Measurements from ENCODE around the gene SECTM1. TPM values are rescaled to one million over a fixed set of nuclear protein-coding genes. Genes with fewer than 3 reads are reported as not detected.

SECTM1 gene
- total RNA-seq, 1 donor from 2014 or later, result 22.2 TPM

DNA sequence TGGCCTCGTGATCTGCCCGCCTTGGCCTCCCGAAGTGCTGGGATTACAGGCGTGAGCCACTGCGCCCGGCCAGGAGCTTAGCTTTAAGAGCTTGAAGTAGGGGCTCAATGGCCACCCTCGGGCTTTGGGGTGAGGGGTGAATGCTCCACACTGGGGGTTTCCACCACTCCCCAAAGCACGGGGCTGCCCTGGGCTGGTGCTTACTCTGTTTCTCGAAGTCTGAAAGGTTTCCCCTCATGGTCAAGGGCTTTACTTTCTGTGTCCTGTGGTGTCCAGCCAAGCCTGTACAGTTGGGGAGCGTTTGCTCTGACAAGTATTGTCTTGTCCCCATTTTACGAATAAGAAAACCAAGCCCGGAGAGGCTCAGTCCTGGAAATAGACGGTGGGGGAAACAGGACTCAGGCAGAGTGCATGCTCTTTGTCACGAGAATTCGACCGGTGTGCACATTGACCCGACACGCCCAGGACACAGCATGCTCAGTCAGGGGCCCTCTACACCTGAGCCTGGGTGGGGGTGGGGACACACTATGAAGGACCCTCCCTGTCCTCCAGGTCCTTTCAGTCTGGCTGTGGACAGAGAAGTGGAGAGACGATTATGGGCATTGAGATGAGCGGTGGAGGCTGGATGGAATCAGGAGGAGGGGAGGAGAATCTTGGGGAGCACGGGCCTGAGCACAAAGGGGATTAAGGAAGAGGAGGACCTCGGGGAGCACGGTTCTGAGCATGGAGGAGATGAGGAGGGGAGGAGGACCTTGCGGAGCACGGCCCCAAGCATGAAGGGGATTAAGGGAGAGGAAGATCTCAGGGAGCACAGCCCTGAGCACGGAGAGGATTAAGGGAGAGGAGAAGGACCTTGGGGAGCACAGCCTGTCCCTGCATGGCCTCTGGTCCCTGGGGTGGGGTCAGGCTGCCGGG is 23.7 kb downstream of the SECTM1 start:
- DNase-seq (ENCODE audit: low spot score) (no peak), ATAC-seq (no peak)
- intact Hi-C loops (cut with DNase I), result loop anchor here (10.0 kb wide), 1 partner anchor 265 kb away; no protein-coding TSS in a partner anchor

DNA sequence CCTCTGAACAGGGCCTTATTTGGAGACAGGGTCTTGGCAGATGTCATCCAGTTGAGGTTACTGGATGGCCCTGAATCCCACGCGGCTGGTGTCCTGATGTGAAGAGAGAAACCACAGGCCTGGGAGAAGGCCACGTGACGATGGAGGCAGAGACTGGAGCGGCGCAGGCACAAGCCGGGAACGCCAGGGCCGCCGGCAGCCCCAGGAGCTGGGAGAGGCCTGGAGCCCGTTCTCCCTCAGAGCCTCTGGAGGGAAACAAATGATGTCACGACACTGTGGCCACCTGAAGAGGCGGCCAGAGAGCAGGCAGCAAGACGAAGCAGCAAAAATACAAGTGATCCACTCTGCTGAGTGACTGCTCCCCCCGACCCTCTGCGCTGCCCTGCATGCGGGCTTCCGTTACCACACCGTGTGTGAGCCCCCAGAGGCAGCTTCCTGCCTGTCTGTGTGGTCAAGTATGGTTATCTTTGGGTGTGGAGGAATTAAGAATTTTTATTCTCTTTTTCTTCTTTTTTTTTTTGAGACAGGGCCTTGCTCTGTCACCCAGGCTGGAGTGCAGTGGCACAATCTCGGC is 27.8 kb downstream of the SECTM1 start:
- intact Hi-C loops (cut with DNase I), result no loop called here
- ATAC-seq (peak; percentile 25), DNase-seq (ENCODE audit: low spot score) (no peak)

DNA sequence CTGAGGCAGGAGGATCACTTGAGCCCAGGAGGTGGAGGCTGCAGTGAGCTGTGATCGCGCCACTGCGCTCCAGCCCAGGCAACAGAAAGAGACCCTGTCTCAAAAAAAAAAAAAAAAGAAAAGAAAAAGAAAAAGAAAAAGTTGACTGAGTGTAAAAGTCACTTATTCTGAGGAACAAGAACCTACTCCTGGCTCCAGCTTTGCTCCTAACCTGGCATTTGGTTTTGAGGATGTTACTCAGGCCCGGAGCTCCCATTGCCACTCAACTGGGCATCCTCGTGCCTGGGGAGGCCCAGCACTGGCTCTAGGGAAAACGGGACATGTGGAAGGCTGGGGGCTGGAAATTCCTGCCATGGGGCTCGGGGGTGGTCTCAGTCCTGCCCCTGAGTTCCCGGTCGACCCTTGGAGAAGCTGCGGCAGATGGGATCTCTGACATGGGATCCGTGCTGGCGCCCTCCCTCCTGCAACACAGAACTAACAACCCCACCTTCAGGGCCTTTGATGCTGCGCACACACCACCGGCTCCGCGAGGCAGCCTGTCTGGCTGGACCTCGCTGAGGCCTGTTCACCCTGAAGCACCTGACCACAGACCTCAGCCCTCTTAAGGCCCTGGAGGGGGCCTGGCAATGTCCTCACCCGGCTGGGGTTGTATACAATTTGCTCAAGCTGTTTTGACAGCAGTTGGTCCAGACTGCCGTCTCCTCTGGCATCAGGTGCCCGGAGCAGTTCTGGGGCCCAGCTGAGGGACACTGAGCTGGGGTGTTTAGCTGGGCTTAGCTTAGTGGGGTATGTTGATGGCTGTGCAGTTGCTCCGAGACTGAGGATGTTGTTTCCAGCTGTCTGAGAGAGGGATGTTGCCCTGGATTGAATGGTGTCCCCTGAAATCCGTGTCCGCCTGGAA is 28.5 kb downstream of the SECTM1 start:
- DNase-seq (ENCODE audit: low spot score) (no peak), ATAC-seq (no peak)

DNA sequence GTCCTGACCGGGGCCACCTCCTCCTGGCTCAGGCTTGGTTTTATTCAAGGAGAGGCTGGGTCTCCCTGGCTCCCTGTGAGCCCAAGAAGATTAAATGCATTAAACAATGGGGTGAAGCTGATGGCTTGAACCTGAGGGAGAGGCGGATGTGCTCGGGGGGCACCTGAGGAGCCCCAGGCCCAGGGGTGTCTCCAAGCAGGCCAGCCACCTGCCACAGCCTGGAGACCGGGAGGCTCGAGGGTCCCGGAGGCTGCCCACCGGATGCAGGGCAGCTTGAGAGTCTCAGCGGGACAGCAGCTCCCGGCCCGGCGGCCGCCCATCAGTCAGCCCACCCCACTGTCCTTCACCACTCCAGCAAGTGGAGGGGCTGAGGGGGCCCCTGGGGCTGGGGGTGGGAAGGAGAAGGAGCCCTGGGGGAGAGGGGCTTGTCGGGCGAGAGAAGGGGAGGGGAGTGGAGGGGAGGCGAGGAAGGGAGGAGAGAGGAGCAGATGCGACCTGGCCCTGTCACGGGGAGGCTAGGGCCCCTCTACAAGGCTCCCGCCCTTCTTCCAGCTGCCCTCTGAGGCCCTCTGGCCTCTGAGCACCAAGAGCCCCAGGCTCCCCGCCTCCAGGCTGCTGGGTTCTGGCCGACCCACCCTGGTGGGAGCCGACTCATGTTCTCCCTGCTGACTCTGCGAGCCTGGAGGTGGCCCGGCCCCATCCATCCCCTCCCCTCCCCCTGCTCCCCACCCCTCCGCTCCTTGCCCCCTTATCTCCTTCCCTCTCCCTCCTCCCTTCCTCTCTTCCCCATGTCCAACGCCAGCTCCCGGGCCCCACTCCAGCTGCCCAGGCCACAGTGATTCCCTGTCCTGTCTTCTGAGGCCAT is 29.4 kb downstream of the SECTM1 start:
- DNase-seq (ENCODE audit: low spot score) (no peak), ATAC-seq (no peak)

More for the DNA sequence above, 28.5 kb downstream of the SECTM1 start:
- intact Hi-C loops (cut with DNase I), result no loop called here

DNA sequence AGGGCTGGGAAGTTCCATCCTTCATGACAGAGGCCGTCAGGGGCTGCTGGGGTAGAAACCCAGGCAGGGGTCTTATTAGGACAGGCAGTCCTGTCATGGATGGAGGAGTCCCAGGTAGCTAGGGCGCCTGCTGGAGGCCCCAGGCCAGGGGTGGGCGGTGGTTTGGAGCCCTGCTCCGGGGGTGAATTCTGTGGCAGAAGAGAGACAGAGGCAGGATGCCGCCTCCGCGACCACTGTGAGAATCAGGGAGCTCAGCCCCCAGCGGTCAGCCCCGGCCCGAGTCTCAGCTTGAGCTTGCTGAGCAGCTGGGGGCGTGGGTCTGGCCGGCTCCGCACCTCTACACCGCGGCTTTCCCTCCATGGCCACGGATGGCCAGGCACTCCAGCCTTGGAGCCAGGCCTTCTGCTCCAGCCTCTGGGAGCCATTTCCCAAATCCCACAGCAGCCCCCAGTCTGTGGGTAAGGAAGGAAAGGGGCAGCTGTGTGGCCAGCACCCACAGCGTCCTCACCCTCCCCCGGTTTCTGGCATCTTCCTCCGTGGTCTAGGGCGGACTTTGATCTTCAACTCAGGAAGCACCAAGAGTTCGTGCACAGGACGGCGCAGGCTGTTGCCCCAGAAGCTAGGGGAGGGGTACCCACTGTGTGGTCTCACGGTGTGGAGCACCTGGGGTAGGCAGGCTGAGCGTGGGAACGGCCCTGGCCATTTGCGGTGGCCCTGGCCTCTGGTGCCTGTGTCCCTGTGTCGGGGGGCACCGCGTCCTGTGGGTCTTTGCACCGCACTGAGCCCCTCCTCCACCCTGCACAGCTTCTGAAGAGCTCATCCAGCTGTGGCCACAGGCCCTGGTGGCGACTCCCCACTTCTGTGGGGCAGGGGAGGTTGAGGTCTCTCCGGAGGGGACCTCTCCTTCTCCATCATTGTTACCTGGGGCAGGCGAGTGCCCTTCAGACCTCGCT is 30.3 kb downstream of the SECTM1 start:
- ATAC-seq (no peak), DNase-seq (ENCODE audit: low spot score) (no peak)
- intact Hi-C loops (cut with DNase I), result no loop called here

More for the DNA sequence above, 29.4 kb downstream of the SECTM1 start:
- intact Hi-C loops (cut with DNase I), result no loop called here

DNA sequence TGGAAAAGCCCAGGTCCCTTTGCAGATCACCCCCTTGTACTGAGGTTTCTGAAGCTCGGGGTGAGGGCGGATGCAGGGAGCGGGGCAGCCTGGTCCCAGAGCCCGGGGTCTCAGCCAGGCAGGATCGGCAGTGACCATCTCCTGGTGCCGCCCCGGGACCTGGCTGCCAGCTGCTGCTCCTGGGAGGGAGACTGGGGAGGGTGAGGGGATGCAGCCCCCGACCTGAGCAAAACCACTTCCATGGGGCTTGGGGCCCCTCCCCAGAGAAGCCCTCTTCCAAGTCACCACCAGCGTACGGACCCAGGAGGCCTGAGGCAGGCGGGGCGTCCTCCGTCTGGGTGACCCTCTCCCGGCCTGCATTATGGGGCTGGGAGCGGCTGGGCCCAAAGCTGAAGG is 31.0 kb downstream of the SECTM1 start:
- intact Hi-C loops (cut with DNase I), result no loop called here
- DNase-seq (ENCODE audit: low spot score), result no peak

DNA sequence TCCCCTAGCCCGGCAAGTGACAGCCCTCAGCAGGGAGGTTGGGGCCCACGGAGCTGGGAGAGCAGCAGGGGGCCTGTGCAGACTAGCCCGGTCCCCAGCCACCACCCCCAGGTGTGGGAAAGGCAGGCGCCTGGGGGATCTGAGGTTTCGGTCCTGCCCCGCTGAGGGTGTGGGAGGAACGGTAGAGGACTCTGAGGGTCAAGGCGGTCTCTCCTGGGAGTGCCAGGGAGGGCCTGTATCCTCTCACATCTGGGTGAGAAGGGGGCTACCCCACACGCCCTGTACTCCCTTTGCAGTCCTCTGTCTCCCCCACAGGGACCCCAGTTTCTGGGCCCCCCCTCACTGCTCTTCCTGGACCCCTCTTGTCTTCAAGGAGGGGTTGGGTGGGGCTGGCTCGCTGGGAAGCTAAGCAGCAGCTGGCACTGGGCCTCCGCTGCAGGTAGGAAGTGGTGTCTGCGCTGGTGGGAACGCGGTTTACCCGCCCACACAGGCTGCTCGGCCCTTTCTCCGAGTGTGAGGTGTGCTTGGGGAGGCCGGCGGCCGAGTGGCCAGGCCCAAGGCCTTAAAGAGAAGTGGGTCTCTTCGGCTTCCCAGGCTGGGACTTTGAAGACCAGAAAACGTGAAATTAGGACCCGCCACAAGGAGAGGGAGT is 31.5 kb downstream of the SECTM1 start:
- no peak for ATAC-seq
- no peak for DNase-seq (ENCODE audit: low spot score)
- intact Hi-C loops (cut with DNase I), result no loop called here

More for the DNA sequence above, 31.0 kb downstream of the SECTM1 start:
- no peak for ATAC-seq

DNA sequence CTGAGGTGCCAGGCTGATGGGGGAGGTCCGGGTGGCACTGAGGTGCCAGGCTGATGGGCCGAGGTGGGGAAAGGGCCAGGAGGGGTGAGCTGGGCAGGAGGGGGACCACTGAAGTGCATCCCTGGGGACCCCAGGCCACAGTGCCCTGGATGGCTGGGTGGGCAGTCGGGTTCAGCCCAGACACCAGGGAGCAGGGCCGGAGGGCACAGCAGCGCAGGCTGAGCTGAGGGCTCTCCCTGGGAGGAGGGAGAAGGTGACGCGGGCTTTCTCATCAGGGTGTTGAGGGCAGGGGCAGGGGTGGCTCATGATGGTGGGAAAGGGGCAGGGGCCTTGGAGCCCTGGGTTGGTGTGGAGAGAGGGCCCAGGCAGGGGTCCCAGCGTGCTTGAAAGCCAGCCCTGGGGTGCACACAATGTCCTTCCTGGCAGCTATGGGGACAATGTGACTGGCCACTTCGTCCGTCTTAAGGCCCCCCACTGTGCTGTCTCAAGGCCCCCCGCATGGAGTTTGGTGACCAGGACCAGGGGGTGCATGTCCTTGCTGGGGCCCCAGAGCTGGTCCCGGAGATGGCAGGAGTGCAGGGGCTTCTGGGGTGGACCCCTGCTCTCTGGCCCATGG is 32.2 kb downstream of the SECTM1 start:
- DNase-seq (ENCODE audit: low spot score) (no peak), ATAC-seq (no peak)
- intact Hi-C loops (cut with DNase I), result no loop called here

DNA sequence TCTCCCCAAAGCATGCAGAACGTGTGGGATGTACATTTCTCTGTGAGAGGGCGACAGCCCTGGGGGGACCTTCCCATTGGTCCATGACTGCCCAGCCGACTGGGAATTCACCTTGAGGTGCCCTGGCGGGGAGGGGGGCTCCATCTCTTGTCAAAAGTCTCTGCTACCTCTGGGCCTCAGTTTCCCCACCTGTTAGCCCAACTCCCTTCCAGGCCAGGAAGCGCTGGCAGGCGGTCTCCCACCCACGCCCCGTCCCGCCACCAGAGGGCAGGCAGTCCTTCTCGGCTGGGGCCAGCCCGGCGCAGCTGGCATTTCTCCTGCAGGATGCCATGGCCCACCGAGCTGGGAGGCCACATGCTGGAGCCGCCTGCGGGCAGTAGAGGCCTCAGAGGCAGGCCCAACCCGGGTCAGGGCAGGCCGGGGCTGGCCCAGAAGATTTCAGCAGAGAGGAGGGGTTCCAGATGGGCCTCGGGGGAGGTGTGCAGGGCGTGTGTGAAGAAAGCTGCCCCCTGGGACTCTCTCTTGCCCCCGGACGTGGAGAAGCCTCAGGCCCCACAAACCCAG is 32.8 kb downstream of the SECTM1 start:
- ATAC-seq (no peak), DNase-seq (ENCODE audit: low spot score) (peak; percentile 81)
- intact Hi-C loops (cut with DNase I), result no loop called here

DNA sequence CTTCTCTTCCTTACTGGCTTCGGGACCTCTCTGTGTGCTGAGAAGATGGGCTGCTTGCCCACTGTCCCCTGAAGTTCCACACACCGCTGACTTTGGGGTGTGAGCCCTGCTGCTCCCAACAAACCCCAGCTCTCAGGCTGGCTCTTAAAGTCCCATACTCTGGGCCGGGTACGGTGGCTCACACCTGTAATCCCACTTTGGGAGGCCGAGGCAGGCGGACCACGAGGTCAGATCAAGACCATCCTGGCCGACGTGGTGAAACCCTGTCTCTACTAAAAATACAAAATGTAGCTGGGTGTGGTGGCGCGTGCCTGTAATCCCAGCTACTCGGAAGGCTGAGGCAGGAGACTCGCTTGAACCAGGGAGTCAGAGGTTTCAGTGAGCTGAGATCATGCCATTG is 33.3 kb downstream of the SECTM1 start:
- intact Hi-C loops (cut with DNase I), result no loop called here
- DNase-seq (ENCODE audit: low spot score) (no peak), ATAC-seq (no peak)

DNA sequence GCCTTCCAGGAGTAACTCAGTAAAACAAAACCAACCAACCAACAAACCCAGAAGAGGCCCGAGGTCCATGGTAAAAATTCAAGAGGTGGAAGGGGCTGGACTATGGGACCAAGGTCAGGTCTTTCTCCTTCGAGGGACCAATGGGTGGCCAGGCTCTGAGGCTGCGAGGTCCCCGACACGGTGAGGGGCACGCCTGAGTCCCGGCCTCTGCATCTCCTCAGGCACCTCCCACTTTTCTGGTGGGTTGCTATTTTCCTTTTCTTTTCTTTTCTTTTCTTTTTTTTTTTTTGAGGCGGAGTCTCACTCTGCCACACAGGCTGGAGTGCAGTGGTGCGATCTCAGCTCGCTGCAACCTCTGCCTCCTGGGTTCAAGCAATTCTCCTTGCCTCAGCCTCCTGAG is 34.1 kb downstream of the SECTM1 start:
- DNase-seq (ENCODE audit: low spot score) (no peak), ATAC-seq (no peak)
- intact Hi-C loops (cut with DNase I), result no loop called here

DNA sequence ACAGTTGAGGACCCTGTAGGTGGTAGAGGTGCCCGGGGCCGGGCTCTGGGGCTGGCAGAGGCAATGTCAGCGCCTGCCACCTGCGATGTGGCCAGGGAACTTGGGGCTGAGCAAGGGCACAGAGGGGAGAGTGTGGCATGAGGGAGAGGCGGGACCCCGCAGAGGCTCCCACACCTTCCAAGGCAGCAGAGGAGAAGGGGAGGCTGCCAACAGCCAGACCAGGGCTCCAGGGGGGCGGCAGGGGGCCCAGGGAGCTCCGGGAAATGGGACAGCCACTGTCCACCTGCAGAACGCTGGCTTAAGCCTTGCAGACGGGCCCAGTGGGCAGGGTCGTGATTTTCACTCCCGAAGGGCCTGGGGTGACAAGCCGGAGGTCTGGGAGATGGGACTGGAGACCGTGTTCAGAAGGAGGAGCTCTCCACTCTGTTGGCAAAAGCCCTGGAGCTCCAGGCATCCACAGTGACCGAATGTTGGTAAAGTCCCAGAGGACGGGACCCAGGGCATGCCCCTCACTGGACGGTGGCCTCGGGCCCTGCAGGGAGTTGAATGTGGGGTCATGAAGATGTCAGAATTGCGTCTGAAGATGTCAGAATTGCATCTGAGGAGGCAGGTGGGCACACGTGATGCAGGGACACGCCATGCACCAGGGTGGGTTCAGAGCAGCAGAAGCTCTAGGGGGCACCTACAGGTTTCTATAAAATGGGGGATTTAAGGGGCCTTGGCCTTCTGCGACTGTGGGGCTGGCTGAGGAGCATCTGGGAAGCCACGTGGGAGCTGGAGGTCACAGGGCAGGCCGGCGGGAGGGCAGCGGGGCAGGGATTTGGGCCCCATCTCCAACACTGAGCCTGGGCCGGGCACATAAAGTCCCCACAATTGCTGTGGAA is 34.8 kb downstream of the SECTM1 start:
- DNase-seq (ENCODE audit: low spot score), result peak; percentile 68
- intact Hi-C loops (cut with DNase I), result no loop called here
- ATAC-seq, result no peak

DNA sequence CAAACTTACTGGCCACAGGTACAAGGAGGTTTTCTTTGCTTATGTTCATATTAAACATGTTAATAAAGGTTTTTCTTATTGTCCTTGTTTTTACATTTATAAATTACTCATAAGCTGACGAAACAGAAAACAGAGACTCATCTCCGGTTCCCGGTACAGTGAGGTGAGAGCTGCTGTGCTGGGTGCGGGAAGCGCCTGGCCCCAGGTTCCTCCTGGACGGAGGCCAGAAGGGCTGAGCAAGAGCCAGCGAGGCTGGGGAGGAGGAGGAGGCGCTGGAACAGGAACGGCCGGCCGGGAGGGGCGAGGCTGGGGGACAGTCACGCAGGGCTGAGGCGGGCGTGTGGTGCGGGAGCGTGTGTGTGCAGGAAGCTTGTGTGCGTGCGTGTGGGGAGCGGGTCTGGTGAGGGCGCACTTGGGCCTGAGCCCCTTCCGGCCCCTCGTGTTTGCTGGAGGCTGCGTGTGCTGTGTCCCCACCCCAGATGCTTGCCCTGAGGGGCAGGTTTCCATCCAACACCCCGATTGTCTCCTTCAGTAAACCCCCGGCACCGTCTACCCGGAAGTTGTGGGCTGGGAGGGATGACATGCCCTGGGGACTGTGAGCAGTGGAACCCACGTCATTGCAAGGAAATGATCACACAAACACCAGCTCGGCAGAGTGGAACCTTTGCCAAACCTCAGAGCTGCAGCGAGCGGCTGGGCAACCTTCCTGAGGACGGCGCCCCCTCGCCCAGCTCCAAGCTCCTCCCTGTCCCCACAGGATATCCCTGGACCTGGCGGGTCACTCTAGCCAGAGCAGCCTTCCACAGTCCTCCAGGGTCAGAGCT is 35.6 kb downstream of the SECTM1 start:
- peak; percentile 85 for ATAC-seq
- intact Hi-C loops (cut with DNase I), result no loop called here
- peak; percentile 91 for DNase-seq (ENCODE audit: low spot score)

DNA sequence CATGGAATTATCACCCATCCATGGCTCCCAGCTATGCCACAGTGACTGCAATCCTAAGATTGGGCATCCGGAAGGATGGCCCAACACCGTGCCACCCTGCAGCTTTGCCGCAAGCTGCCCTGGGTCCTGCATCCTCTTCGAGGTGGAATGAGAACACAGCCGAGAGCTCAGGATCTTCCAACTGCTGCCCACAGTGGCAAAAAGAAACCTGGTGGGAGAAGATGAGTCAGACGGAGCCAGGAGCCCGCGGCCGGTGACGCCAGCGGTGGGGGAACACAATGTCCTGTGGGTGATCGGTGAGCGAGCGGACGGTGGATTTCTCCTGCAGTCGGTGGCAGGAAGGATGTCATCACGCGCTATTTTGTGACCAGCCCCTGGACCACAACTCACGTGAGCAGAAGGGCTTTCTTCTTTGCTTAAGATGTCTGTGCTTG is 36.3 kb downstream of the SECTM1 start:
- intact Hi-C loops (cut with DNase I), result no loop called here
- DNase-seq (ENCODE audit: low spot score), result peak; percentile 83
- ATAC-seq, result peak; percentile 18

Measured in sciatic nerve (tissue), 2 donors.